SK-N-SH (cell line): Measurements from ENCODE around the gene MAML3. TPM values are rescaled to one million over a fixed set of nuclear protein-coding genes. Genes with fewer than 3 reads are reported as not detected.
A peak's percentile ranks its signal among the peaks of the same experiment; 100 is the strongest.

Experiments
- CTCF ChIA-PET: fragments of 300-600, 350-600 bp; formaldehyde crosslinking; extraction: SDS; loops from one replicate; lab custom pipeline; 2021; lab: Yijun Ruan, JAX
- POLR2A ChIA-PET: fragments of 350-600 bp; sonication (Branson Sonifier 250); formaldehyde crosslinking; extraction: SDS; loops from one replicate; lab custom pipeline; 2020; ENCODE audit warnings: antibody characterized with exemption, inconsistent platforms; lab: Yijun Ruan, JAX
- DNase-seq: peaks from one replicate; pipeline ENCODE4 v3.0.0; 2012
- H2AFZ ChIP-seq: fragments of 200-600 bp; sonication (generic); 2 replicates; pipeline ENCODE4 v1.8.1; 2016; ENCODE audit warnings: antibody characterized with exemption, mild to moderate bottlenecking, low read depth
- H3F3A ChIP-seq: fragments of 200-600 bp; sonication (generic); replicated peaks from 2 replicates; pipeline ENCODE3; 2016; ENCODE audit warnings: antibody characterized with exemption, mild to moderate bottlenecking; ENCODE audit not compliant: insufficient read depth
- H3K27ac ChIP-seq, 2 experiments: fragments of 200-500 bp in 1 of 2; fragments of 200-600 bp in 1 of 2; sonication (Bioruptor generic) in 1 of 2; sonication (generic), shearing (Covaris generic) in 1 of 2; 2 replicates each; pipeline versions ENCODE4 v1.5.1 to v1.6.1; 2014 to 2016; ENCODE audit warnings: low read depth in 2 of 2, inconsistent platforms in 1 of 2, low read length in 1 of 2, mild to moderate bottlenecking in 1 of 2, mixed read lengths in 1 of 2
- H3K27me3 ChIP-seq: fragments of 200-600 bp; sonication (generic), shearing (Covaris generic); 2 replicates; pipeline ENCODE4 v1.6.1; 2016; ENCODE audit warnings: mixed run types; ENCODE audit not compliant: insufficient read depth
- H3K36me3 ChIP-seq, 2 experiments: fragments of 200-500 bp in 1 of 2; fragments of 200-600 bp in 1 of 2; sonication (Bioruptor generic) in 1 of 2; sonication (generic) in 1 of 2; replicated peaks in 1 of 2; 2 replicates each; pipeline versions ENCODE3 to v1.5.1; 2014 to 2016; ENCODE audit warnings: low read length in 1 of 2, mild to moderate bottlenecking in 1 of 2; ENCODE audit not compliant: insufficient read depth in 2 of 2, control insufficient read depth in 1 of 2
- H3K4me1 ChIP-seq, 2 experiments: fragments of 200-500 bp in 1 of 2; fragments of 200-600 bp in 1 of 2; sonication (Bioruptor generic) in 1 of 2; sonication (generic), shearing (Covaris generic) in 1 of 2; 2 replicates each; pipeline versions ENCODE4 v1.5.1 to v1.6.1; 2014 to 2016; ENCODE audit warnings: low read depth in 1 of 2, low read length in 1 of 2, mixed run types in 1 of 2; ENCODE audit not compliant: insufficient read depth in 2 of 2, control insufficient read depth in 1 of 2
- H3K4me2 ChIP-seq: fragments of 200-600 bp; sonication (generic), shearing (Covaris generic); 2 replicates; pipeline ENCODE4 v1.6.1; 2017; ENCODE audit warnings: mixed run types
- H3K4me3 ChIP-seq, 2 experiments: fragments of 200-500 bp in 1 of 2; fragments of 200-600 bp in 1 of 2; sonication (Bioruptor generic) in 1 of 2; sonication (generic), shearing (Covaris generic) in 1 of 2; 2 replicates each; pipeline versions ENCODE4 v1.5.1 to v1.8.1; 2014 to 2016; ENCODE audit warnings: low read depth in 2 of 2, inconsistent platforms in 1 of 2, low read length in 1 of 2, mild to moderate bottlenecking in 1 of 2, mixed read lengths in 1 of 2, moderate library complexity in 1 of 2
- H3K79me2 ChIP-seq: fragments of 200-600 bp; sonication (generic); 2 replicates; pipeline ENCODE4 v1.8.1; 2017; ENCODE audit warnings: mild to moderate bottlenecking; ENCODE audit not compliant: insufficient read depth
- H3K9ac ChIP-seq: fragments of 200-600 bp; sonication (generic); 2 replicates; pipeline ENCODE4 v1.6.1; 2017; ENCODE audit warnings: mixed run types
- H3K9me2 ChIP-seq: fragments of 200-600 bp; sonication (generic); 2 replicates; pipeline ENCODE4 v1.6.1; 2017; ENCODE audit warnings: mixed run types
- H3K9me3 ChIP-seq: fragments of 200-600 bp; sonication (generic); 2 replicates; pipeline ENCODE4 v1.6.1; 2017; ENCODE audit warnings: mixed run types, mild to moderate bottlenecking, moderate library complexity
- H4K20me1 ChIP-seq: fragments of 200-600 bp; sonication (generic); 2 replicates; pipeline ENCODE4 v1.6.1; 2017; ENCODE audit warnings: mild to moderate bottlenecking, mixed run types; ENCODE audit not compliant: insufficient read depth
- EP300 ChIP-seq, 2 experiments: IDR thresholded peaks; 2 replicates each; pipeline versions ENCODE4 v1.4.0 to v1.6.1; 2012; ENCODE audit warnings: borderline replicate concordance in 1 of 2, low read depth in 1 of 2, low read length in 1 of 2
- EZH2phosphoT487 ChIP-seq: fragments of 200-600 bp; sonication (generic); IDR thresholded peaks from 2 replicates; pipeline ENCODE4 v1.6.1; 2017; ENCODE audit warnings: low read depth, mixed run types, mild to moderate bottlenecking, antibody characterized with exemption, moderate library complexity, borderline replicate concordance
- GATA2 ChIP-seq: sonication (generic); formaldehyde crosslinking; IDR thresholded peaks from 2 replicates; pipeline ENCODE4 v1.5.0; 2020; ENCODE audit warnings: mild to moderate bottlenecking, missing genetic modification reagents
- NFIC ChIP-seq: IDR thresholded peaks from 2 replicates; pipeline ENCODE4 v1.4.0; 2012; ENCODE audit warnings: borderline replicate concordance
- NRF1 ChIP-seq: IDR thresholded peaks from 2 replicates; pipeline ENCODE4 v1.6.1; 2012; ENCODE audit warnings: low read depth, mild to moderate bottlenecking, low read length
- POLR2AphosphoS5 ChIP-seq: IDR thresholded peaks from 2 replicates; pipeline ENCODE4 v1.6.1; 2012; ENCODE audit warnings: low read depth, low read length
- WGBS: methylation state at CpG from one replicate; pipeline ENCODE4 v1.1.6; 2017; ENCODE audit warnings: low lambda C conversion rate; 5-methylcytosine and 5-hydroxymethylcytosine counted together
- polyA plus RNA-seq, 3 experiments: library from polyadenylated mRNA; depleted of rRNA; stranded (reverse); fragments of >200 nt; gene quantifications; 2 replicates each; pipeline ENCODE4 v1.2.3, GENCODE V29; 2012
- TF ChIP-seq, protein P1 (sequence below): fragments of 150-350 bp; IDR thresholded peaks from 2 replicates; pipeline ENCODE4 v1.6.1; 2016; ENCODE audit warnings: mild to moderate bottlenecking, low read depth, low read length
- TF ChIP-seq, protein P2 (sequence below): fragments of 200-600 bp; sonication (generic); IDR thresholded peaks from 2 replicates; pipeline ENCODE4 v1.6.1; 2017; ENCODE audit warnings: antibody characterized with exemption, mild to moderate bottlenecking, moderate library complexity

Gene MAML3
- polyA plus RNA-seq, 1 of the 3 experiments (the other 2 are of a cell fraction), result 5.3 TPM

DNA sequence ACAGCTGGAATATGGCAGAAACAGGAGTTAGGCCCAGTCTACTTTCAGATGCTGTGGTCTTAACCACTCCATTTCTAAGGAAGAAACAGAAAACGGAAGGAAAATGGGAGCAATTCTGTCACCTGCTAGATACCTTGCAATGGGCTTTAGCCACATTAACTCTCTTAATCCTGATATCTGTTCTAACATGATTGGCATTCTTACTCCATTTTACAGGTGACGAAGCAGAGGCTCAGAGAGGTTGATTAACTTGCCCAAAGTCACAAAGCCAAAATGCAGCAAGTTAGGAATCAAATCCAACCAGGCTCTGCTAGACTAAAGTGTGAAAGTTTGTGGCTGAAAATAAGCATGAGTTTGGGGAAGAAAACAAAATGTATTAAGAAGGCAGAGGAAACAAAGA is 196.9 kb downstream of the MAML3 start:
- H3K4me3 ChIP-seq, result no peak overlapping the region; a peak in 1 of 4 replicates
- ChIA-PET CTCF (interaction anchor here (0.6 to 1.9 kb wide), 3 partner anchors 9 to 11 kb away, joined by 4 to 5 read pairs (median 5); no protein-coding TSS in a partner anchor), POLR2A (no interaction called here)
- H3K4me1 ChIP-seq, result peaks cover 0 to 36% of the 10 kb centered on the region in 2 experiments; a peak in 3 of 4 replicates
- H3K36me3 ChIP-seq, result no peaks in the 10 kb centered on the region
- peak overlapping the region; percentile 15; the same call in 1 of the 2 replicates for H3K4me2 ChIP-seq
- TF ChIP-seq NRF1 (no peak), EZH2phosphoT487 (no peak), POLR2AphosphoS5 (no peak)
- TF ChIP-seq, protein P1, sequence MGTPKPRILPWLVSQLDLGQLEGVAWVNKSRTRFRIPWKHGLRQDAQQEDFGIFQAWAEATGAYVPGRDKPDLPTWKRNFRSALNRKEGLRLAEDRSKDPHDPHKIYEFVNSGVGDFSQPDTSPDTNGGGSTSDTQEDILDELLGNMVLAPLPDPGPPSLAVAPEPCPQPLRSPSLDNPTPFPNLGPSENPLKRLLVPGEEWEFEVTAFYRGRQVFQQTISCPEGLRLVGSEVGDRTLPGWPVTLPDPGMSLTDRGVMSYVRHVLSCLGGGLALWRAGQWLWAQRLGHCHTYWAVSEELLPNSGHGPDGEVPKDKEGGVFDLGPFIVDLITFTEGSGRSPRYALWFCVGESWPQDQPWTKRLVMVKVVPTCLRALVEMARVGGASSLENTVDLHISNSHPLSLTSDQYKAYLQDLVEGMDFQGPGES, result no peak
- TF ChIP-seq, protein P2, sequence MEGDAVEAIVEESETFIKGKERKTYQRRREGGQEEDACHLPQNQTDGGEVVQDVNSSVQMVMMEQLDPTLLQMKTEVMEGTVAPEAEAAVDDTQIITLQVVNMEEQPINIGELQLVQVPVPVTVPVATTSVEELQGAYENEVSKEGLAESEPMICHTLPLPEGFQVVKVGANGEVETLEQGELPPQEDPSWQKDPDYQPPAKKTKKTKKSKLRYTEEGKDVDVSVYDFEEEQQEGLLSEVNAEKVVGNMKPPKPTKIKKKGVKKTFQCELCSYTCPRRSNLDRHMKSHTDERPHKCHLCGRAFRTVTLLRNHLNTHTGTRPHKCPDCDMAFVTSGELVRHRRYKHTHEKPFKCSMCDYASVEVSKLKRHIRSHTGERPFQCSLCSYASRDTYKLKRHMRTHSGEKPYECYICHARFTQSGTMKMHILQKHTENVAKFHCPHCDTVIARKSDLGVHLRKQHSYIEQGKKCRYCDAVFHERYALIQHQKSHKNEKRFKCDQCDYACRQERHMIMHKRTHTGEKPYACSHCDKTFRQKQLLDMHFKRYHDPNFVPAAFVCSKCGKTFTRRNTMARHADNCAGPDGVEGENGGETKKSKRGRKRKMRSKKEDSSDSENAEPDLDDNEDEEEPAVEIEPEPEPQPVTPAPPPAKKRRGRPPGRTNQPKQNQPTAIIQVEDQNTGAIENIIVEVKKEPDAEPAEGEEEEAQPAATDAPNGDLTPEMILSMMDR, result no peak
- no peaks in the 10 kb centered on the region for H3K9me2 ChIP-seq
- no peaks in the 10 kb centered on the region for H4K20me1 ChIP-seq
- H3K27ac ChIP-seq, result peak overlapping the region in 1 of 2 experiments; percentile 94; a peak in 2 of 4 replicates
- no peak for DNase-seq
- H3K9ac ChIP-seq, result no peak overlapping the region
- no peak overlapping the region; the same call in 1 of the 2 replicates for H2AFZ ChIP-seq
- WGBS, result 98% methylated on average over 2 of the region's 2 CpGs
- no peaks in the 10 kb centered on the region for H3F3A ChIP-seq
- H3K9me3 ChIP-seq, result no peaks in the 10 kb centered on the region
- no peaks in the 10 kb centered on the region for H3K79me2 ChIP-seq
- H3K27me3 ChIP-seq, result no peaks in the 10 kb centered on the region

DNA sequence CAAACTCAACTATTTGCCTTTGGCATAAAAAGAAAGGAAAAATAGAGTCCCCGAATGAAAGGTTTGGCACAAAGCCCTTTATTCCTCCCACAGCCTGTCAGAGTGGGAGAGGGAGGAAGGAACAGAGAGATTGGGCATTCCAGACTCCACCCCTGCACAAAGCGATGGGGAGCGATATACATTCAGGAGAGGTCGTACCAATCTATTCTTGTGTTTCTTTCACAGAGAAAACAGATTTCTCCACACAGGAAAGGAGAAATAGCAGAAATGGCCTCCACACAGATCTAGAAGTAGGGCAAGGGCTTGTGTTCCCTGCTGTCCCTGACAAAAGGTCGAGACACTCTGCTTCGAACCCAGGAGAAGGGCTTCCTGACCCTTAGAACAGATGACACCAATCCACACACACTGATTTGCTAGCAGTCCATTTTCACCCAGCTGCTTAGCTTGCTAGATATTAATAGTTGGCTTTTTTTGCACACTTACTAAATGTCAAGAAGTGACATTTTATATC is 197.4 kb downstream of the MAML3 start:
- Histone ChIP-seq H3F3A (no peaks in the 10 kb centered on the region), H3K27ac (peak overlapping the region; percentile 1 to 94; a peak in 3 of 4 replicates), H3K79me2 (no peaks in the 10 kb centered on the region), H2AFZ (no peak overlapping the region; the same call in 1 of the 2 replicates), H3K9ac (no peak overlapping the region), H3K9me3 (no peaks in the 10 kb centered on the region), H3K27me3 (no peaks in the 10 kb centered on the region), H4K20me1 (no peaks in the 10 kb centered on the region), H3K36me3 (no peaks in the 10 kb centered on the region), H3K4me1 (peaks cover 0 to 36% of the 10 kb centered on the region in 2 experiments; a peak in 3 of 4 replicates), H3K4me2 (peak overlapping the region; percentile 15; the same call in 1 of the 2 replicates), H3K4me3 (peak overlapping the region; percentile 10 to 27; a peak in 2 of 4 replicates), H3K9me2 (no peaks in the 10 kb centered on the region)
- 40% methylated on average over 6 of the region's 6 CpGs for WGBS
- DNase-seq, result no peak
- CTCF ChIA-PET, result interaction anchor here (1.3 to 1.9 kb wide), 4 partner anchors 8 to 222 kb away, joined by 4 to 5 read pairs (median 4); no protein-coding TSS in a partner anchor
- POLR2A ChIA-PET, result no interaction called here
- TF ChIP-seq GATA2 (CRISPR knock-in tag) (peak; percentile 44), NFIC (peak; percentile 14; the same call in 1 of the 2 replicates), EP300 (IDR thresholded peaks at IDR 0.05; ENCODE audit: borderline replicate concordance in 1 of 2, low read depth in 1 of 2, low read length in 1 of 2) (no peak)
